ENCODE data around the gene CD247. TPM values are rescaled to one million over a fixed set of nuclear protein-coding genes. Genes with fewer than 3 reads are reported as not detected.

The CD247 gene
- total and polyA plus RNA-seq, 9 of the 15 experiments (the other 6 are each of a cell fraction or from before 2014, with no cell fraction given) = 0.08 to 0.42 (median 0.28) TPM; not detected in 5

DNA sequence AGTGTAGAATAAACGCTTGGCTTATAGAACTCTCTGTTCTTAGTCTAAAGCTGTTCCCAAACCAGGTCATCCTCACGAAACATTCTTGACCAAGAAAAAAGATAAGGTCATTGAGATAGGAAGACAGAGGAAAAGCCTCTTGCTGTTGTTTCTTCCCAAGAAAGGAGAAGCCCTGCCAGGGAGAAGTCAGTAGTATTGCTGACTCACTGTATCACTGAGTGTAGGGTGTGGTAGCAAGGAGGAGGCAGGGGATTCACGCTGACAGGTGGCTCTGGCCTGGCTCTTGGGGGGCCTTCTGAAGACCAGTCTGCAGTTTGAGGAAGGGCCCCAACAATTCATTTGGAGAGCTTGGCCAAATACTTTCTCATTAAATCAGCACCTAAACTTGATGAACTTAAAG lies 97.8 kb downstream of the CD247 start (continued):
- TF ChIP-seq, protein P1, sequence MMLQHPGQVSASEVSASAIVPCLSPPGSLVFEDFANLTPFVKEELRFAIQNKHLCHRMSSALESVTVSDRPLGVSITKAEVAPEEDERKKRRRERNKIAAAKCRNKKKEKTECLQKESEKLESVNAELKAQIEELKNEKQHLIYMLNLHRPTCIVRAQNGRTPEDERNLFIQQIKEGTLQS (IDR thresholded peaks at IDR 0.05) = no peak
- TF ChIP-seq, protein P1 (CRISPR knock-in tag; conservative IDR thresholded peaks at IDR 0.05) = no peak
- TF ChIP-seq MAFG (tag; conservative IDR thresholded peaks at IDR 0.05) (peak; percentile 93), GABPB2 (CRISPR knock-in tag; conservative IDR thresholded peaks at IDR 0.05) (no peak), RBBP5 (IDR thresholded peaks at IDR 0.05; ENCODE audit: borderline replicate concordance, insufficient read depth, low read length, poor library complexity, severe bottlenecking) (no peak), HLTF (IDR thresholded peaks at IDR 0.05) (no peak), SMARCE1 (IDR thresholded peaks at IDR 0.05) (peak; percentile 41; the same call in 1 of the 2 replicates), FOXK1 (CRISPR knock-in tag; IDR thresholded peaks at IDR 0.05; ENCODE audit: borderline replicate concordance) (no peak), TSC22D4 (tag; IDR thresholded peaks at IDR 0.05) (no peak), FOXA3 (CRISPR knock-in tag; conservative IDR thresholded peaks at IDR 0.05 in 1 of 2, IDR thresholded peaks at IDR 0.05 in 1 of 2) (no peak), KLF10 (CRISPR knock-in tag; IDR thresholded peaks at IDR 0.05) (no peak), KDM2B (CRISPR knock-in tag; IDR thresholded peaks at IDR 0.05) (no peak), FOXM1 (IDR thresholded peaks at IDR 0.05; ENCODE audit: low read depth) (no peak), FOXM1 (CRISPR knock-in tag; IDR thresholded peaks at IDR 0.05; ENCODE audit: low read depth) (no peak), C11orf30 (IDR thresholded peaks at IDR 0.05; ENCODE audit: low read depth) (peak; percentile 88), NR1H2 (CRISPR knock-in tag; IDR thresholded peaks at IDR 0.05) (no peak), ZNF140 (CRISPR knock-in tag; IDR thresholded peaks at IDR 0.05) (no peak), CBX5 (IDR thresholded peaks at IDR 0.05; ENCODE audit: borderline replicate concordance, low read depth) (no peak), ZNF551 (CRISPR knock-in tag; IDR thresholded peaks at IDR 0.05) (no peak), BCOR (IDR thresholded peaks at IDR 0.05) (no peak), HDAC8 (tag; IDR thresholded peaks at IDR 0.05) (no peak), ZNF707 (CRISPR knock-in tag; conservative IDR thresholded peaks at IDR 0.05) (no peak)
- TF ChIP-seq, protein P2, sequence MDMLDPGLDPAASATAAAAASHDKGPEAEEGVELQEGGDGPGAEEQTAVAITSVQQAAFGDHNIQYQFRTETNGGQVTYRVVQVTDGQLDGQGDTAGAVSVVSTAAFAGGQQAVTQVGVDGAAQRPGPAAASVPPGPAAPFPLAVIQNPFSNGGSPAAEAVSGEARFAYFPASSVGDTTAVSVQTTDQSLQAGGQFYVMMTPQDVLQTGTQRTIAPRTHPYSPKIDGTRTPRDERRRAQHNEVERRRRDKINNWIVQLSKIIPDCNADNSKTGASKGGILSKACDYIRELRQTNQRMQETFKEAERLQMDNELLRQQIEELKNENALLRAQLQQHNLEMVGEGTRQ (CRISPR knock-in tag; IDR thresholded peaks at IDR 0.05) = no peak
- TF ChIP-seq, protein P3, sequence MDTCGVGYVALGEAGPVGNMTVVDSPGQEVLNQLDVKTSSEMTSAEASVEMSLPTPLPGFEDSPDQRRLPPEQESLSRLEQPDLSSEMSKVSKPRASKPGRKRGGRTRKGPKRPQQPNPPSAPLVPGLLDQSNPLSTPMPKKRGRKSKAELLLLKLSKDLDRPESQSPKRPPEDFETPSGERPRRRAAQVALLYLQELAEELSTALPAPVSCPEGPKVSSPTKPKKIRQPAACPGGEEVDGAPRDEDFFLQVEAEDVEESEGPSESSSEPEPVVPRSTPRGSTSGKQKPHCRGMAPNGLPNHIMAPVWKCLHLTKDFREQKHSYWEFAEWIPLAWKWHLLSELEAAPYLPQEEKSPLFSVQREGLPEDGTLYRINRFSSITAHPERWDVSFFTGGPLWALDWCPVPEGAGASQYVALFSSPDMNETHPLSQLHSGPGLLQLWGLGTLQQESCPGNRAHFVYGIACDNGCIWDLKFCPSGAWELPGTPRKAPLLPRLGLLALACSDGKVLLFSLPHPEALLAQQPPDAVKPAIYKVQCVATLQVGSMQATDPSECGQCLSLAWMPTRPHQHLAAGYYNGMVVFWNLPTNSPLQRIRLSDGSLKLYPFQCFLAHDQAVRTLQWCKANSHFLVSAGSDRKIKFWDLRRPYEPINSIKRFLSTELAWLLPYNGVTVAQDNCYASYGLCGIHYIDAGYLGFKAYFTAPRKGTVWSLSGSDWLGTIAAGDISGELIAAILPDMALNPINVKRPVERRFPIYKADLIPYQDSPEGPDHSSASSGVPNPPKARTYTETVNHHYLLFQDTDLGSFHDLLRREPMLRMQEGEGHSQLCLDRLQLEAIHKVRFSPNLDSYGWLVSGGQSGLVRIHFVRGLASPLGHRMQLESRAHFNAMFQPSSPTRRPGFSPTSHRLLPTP (IDR thresholded peaks at IDR 0.05; ENCODE audit: borderline replicate concordance, extremely low read depth, insufficient read length) = no peak
